ENCODE measurements around the gene SLC6A18. TPM values are rescaled to one million over a fixed set of nuclear protein-coding genes. Genes with fewer than 3 reads are reported as not detected.

SLC6A18 gene
- total RNA-seq, 1 donor from 2014 or later = not detected

GRCh38 chr5:1277331-1277730 is 52.1 kb downstream of the SLC6A18 start:
- no peak overlapping the region for H3K4me2 ChIP-seq (ENCODE audit: low read length)
- H2AFZ ChIP-seq (ENCODE audit: low read depth, low read length) = no peak overlapping the region
- peaks cover 10% of the 10 kb centered on the region for H3K27me3 Mint-ChIP-seq (ENCODE audit: low read depth, unreplicated experiment)
- H3K9me3 Mint-ChIP-seq (ENCODE audit: unreplicated experiment) = no peaks in the 10 kb centered on the region
- no peaks in the 10 kb centered on the region for H3K27me3 ChIP-seq (ENCODE audit: insufficient read depth, low read length)
- no peaks in the 10 kb centered on the region for H3K36me3 Mint-ChIP-seq (ENCODE audit: low read depth, unreplicated experiment)
- no peak overlapping the region for H3K27ac ChIP-seq (ENCODE audit: low read depth, low read length)
- H3K27ac Mint-ChIP-seq (ENCODE audit: unreplicated experiment) = no peak overlapping the region
- peaks cover 3% of the 10 kb centered on the region for H3K9me3 ChIP-seq (ENCODE audit: insufficient read depth, low read depth, low read length)
- H3K4me1 Mint-ChIP-seq (ENCODE audit: low read depth, unreplicated experiment) = no peaks in the 10 kb centered on the region
- DNase-seq (ENCODE audit: low read depth) (no peak), FAIRE-seq (no peak)
- no peak overlapping the region for H3K4me3 Mint-ChIP-seq (ENCODE audit: unreplicated experiment)
- no peaks in the 10 kb centered on the region for H3K4me1 ChIP-seq (ENCODE audit: insufficient read depth, low read length)
- no peaks in the 10 kb centered on the region for H3K79me2 ChIP-seq (ENCODE audit: insufficient read depth, low read length)
- no peaks in the 10 kb centered on the region for H4K20me1 ChIP-seq (ENCODE audit: insufficient read depth, low read length)
- TF ChIP-seq CTCF (IDR thresholded peaks at IDR 0.05; ENCODE audit: insufficient read depth, low read depth, low read length) (no peak), EZH2 (IDR thresholded peaks at IDR 0.05; ENCODE audit: insufficient read depth, low read length) (no peak)
- H3K36me3 ChIP-seq (ENCODE audit: insufficient read depth, low read length) = no peaks in the 10 kb centered on the region
- no peak overlapping the region for H3K4me3 ChIP-seq (ENCODE audit: insufficient read depth, low read depth, low read length)
- H3K9ac ChIP-seq (ENCODE audit: low read length) = no peak overlapping the region

GRCh38 chr5:1277781-1278180 is 52.6 kb downstream of the SLC6A18 start:
- DNase-seq (ENCODE audit: low read depth) (no peak), FAIRE-seq (no peak)
- Histone ChIP-seq H4K20me1 (ENCODE audit: insufficient read depth, low read length) (no peaks in the 10 kb centered on the region), H3K9ac (ENCODE audit: low read length) (no peak overlapping the region), H3K36me3 (ENCODE audit: insufficient read depth, low read length) (no peaks in the 10 kb centered on the region), H2AFZ (ENCODE audit: low read depth, low read length) (no peak overlapping the region), H3K4me1 (ENCODE audit: insufficient read depth, low read length) (no peaks in the 10 kb centered on the region), H3K27me3 (ENCODE audit: insufficient read depth, low read length) (no peaks in the 10 kb centered on the region), H3K9me3 (ENCODE audit: insufficient read depth, low read depth, low read length) (peaks cover 3% of the 10 kb centered on the region), H3K4me2 (ENCODE audit: low read length) (no peak overlapping the region), H3K79me2 (ENCODE audit: insufficient read depth, low read length) (no peaks in the 10 kb centered on the region), H3K4me3 (ENCODE audit: insufficient read depth, low read depth, low read length) (no peak overlapping the region), H3K27ac (ENCODE audit: low read depth, low read length) (no peak overlapping the region)
- Mint-ChIP-seq H3K36me3 (ENCODE audit: low read depth, unreplicated experiment) (no peaks in the 10 kb centered on the region), H3K4me1 (ENCODE audit: low read depth, unreplicated experiment) (no peaks in the 10 kb centered on the region), H3K27ac (ENCODE audit: unreplicated experiment) (no peak overlapping the region), H3K9me3 (ENCODE audit: unreplicated experiment) (no peaks in the 10 kb centered on the region), H3K27me3 (ENCODE audit: low read depth, unreplicated experiment) (peaks cover 10% of the 10 kb centered on the region), H3K4me3 (ENCODE audit: unreplicated experiment) (no peak overlapping the region)
- TF ChIP-seq CTCF (IDR thresholded peaks at IDR 0.05; ENCODE audit: insufficient read depth, low read depth, low read length) = no peak
- TF ChIP-seq EZH2 (IDR thresholded peaks at IDR 0.05; ENCODE audit: insufficient read depth, low read length) = no peak

GRCh38 chr5:1278216-1278615 is 53.0 kb downstream of the SLC6A18 start:
- Mint-ChIP-seq H3K27ac (ENCODE audit: unreplicated experiment) (no peak overlapping the region), H3K4me1 (ENCODE audit: low read depth, unreplicated experiment) (no peaks in the 10 kb centered on the region), H3K36me3 (ENCODE audit: low read depth, unreplicated experiment) (no peaks in the 10 kb centered on the region)

More at GRCh38 chr5:1278216-1278615, 53.0 kb downstream of the SLC6A18 start:
- Histone ChIP-seq H3K9me3 (ENCODE audit: insufficient read depth, low read depth, low read length) (peaks cover 3% of the 10 kb centered on the region), H3K36me3 (ENCODE audit: insufficient read depth, low read length) (no peaks in the 10 kb centered on the region), H4K20me1 (ENCODE audit: insufficient read depth, low read length) (no peaks in the 10 kb centered on the region), H3K27ac (ENCODE audit: low read depth, low read length) (no peak overlapping the region), H3K79me2 (ENCODE audit: insufficient read depth, low read length) (no peaks in the 10 kb centered on the region), H3K4me2 (ENCODE audit: low read length) (no peak overlapping the region), H3K9ac (ENCODE audit: low read length) (no peak overlapping the region), H3K4me1 (ENCODE audit: insufficient read depth, low read length) (no peaks in the 10 kb centered on the region), H2AFZ (ENCODE audit: low read depth, low read length) (no peak overlapping the region), H3K4me3 (ENCODE audit: insufficient read depth, low read depth, low read length) (no peak overlapping the region), H3K27me3 (ENCODE audit: insufficient read depth, low read length) (no peaks in the 10 kb centered on the region)
- TF ChIP-seq EZH2 (IDR thresholded peaks at IDR 0.05; ENCODE audit: insufficient read depth, low read length) (no peak), CTCF (IDR thresholded peaks at IDR 0.05; ENCODE audit: insufficient read depth, low read depth, low read length) (no peak)
- Mint-ChIP-seq H3K9me3 (ENCODE audit: unreplicated experiment) (no peaks in the 10 kb centered on the region), H3K4me3 (ENCODE audit: unreplicated experiment) (no peak overlapping the region), H3K27me3 (ENCODE audit: low read depth, unreplicated experiment) (peaks cover 10% of the 10 kb centered on the region)
- FAIRE-seq (no peak), DNase-seq (ENCODE audit: low read depth) (no peak)
